ENCODE results near the gene ZNF613.
"Not testable (repeated sequence)": the region's sequence is repeated elsewhere in the genome, so short reads cannot be mapped to it uniquely, and the experiment has no call there.

The ZNF613 gene

GRCh38 chr19:51944798-51945552, 17.7 kb downstream of the ZNF613 start:
- DNase-seq, result no peak

GRCh38 chr19:51946602-51947001, 19.3 kb downstream of the ZNF613 start:
- no peak for DNase-seq

DNA sequence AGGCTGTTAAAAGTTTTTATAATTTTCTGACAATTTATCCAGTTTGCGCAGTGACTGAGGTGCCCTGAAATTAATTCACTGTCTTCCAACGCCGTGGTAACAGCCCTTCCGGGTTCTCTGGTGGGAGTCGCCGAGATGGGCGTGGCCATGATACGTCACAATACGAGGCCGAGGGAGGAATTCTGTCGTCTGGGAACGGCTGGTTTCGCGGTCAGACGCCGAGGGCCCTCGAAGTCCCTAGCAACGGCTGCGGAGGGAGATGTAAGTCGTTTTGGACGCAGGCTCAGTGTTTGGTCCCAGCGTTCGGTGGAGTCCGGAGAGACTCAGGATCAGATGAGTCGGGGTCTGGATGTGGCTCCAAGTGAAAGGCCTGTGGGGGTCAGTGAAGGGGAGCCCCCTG, 21.7 kb downstream of the ZNF613 start:
- no peak for DNase-seq

DNA sequence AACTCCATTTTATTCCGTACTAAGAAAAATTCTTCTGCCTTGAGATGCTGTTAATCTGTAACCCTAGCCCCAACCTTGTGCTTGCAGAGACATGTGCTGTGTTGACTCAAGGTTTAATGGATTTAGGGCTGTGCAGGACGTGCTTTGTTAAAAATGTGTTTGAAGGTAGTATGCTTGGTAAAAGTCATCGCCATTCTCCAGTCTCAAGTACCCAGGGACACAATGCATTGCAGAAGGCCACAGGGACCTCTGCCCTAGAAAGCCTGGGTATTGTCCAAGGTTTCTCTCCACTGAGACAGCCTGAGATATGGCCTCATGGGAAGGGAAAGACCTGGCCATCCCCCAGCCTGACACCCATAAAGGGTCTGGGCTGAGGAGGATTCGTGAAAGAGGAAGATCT, 30.6 kb downstream of the ZNF613 start:
- DNase-seq, result not testable (repeated sequence)

GRCh38 chr19:51959791-51960190, 32.5 kb downstream of the ZNF613 start:
- no peak for DNase-seq

- not testable (repeated sequence) for DNase-seq
These were observed 33.5 kb downstream of the ZNF613 start for GRCh38 chr19:51960621-51961233.

- no peak for DNase-seq
These were observed 38.3 kb downstream of the ZNF613 start for GRCh38 chr19:51965583-51965982.

- no peak for DNase-seq
These were observed 43.4 kb downstream of the ZNF613 start for GRCh38 chr19:51970718-51971117.

DNA sequence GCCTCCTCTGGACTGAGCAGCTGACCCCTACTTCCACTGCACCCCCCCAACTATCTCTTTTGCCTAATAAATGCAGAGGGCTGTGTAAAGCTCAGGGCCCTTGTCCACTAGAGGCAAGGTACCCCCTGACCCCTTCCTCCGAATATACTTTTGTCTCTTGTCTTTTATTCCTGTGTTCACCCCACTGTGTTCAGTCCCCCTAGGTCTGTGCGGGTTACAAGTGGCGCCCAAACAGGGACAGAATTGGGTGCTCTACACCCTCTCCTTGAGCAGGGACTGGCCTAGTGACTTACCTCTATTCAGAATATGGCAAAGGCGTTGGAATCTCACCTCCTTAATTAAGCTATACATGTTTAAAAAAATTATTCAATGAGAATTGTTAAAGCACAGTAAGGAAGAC, 44.4 kb downstream of the ZNF613 start:
- no peak for DNase-seq

DNA sequence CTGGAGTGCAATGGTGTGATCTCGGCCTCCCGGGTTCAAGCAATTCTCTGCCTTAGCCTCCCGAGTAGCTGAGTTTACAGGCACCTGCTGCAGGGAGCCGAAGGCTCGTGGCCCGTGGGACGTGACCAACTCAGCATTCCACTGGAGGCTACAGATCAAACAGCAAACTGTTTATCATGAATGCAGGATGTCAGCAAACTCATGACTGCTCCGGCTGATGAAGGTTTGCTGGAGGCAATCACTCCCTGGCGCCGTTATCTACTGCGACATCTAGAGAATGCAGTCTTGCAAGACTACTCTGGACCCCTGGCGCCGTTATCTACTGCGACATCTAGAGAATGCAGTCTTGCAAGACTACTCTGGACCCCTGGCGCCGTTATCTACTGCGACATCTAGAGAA, 48.5 kb downstream of the ZNF613 start:
- DNase-seq, result not testable (repeated sequence)

DNA sequence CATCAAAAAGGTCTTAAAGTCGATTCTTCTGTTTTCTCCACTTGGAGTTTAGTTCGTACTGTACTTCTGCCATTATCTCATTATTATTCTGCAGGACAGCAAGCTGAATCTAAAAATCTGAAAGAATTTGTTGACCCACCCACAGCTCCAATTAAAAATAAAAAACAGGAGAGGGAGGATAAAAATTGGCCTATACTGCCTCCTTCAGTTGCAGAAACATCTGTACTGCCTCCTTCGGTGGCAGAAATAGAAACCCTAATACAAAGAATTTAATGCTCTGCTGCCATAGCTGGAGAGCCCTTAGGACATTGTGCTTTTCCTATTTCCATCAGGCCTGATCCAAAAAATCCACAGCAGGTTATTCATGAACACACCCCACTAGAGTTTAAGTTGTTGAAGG, 49.6 kb downstream of the ZNF613 start:
- no peak for DNase-seq

GRCh38 chr19:51977346-51977745, 50.1 kb downstream of the ZNF613 start:
- no peak for DNase-seq

DNA sequence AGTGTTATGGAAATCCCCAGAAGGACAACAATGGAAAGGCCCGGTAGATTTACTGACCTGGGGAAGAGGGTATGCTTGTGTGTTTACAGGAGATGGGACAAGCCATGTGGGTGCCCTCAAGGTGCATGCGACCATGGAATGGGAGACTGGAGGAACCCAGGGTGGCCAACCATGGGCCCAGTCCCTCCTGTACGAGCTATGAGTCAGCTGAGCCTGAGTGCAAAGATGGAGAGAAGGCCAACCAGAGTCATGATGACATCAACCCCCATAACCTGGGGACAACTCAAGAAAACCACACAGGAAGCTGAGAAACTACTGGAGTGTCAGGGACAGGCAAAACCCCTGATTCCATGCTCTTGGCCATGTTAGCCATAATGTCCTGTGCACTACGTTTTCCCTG, 51.6 kb downstream of the ZNF613 start:
- DNase-seq, result no peak

- DNase-seq, result no peak
These were observed 53.0 kb downstream of the ZNF613 start for GRCh38 chr19:51980116-51980736.

GRCh38 chr19:51980926-51981325, 53.7 kb downstream of the ZNF613 start:
- DNase-seq, result not testable (repeated sequence)

DNA sequence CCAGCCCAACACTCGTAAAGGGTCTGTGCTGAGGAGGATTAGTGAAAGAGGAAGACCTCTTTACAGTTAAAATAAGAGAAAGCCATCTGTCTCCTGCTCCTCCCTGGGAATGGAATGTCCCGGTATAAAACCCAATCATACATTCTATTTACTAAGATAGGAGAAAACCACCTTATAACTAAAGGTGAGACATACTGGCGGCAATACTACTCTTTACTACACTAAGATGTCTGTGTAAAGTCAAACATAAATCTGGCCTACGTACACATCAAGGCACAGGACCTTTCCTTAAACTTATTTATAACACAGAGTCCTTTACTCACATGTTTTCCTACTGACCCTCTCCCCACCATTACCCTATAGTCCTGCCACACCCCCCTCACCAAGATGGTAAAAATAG, 56.1 kb downstream of the ZNF613 start:
- no peak for DNase-seq

- DNase-seq, result no peak
These were observed 59.3 kb downstream of the ZNF613 start, which contains the start of gene ZNF350 for GRCh38 chr19:51986309-51987291. Gene ZNF350, minus strand, starts transcription at chr19:51986840. Its CDS starts 12,480 bp downstream, at chr19:51974360.

DNA sequence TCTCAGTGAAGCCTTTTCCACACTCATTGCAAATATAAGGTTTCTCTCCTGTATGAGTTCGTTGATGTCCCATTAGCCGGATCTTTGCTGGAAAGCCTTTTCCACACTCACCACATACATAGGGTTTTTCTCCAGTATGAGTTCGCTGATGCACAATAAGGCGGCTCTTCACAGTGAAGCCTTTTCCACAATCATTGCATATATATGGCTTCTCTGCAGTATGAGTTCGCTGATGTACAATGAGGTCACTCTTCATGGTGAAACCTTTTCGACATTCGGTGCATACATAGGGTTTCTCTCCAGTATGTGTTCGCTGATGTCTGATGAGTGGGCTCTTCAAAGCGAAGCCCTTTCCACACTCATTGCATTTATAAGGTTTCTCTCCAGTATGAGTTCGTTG, 66.2 kb downstream of the ZNF613 start:
- no peak for DNase-seq

DNA sequence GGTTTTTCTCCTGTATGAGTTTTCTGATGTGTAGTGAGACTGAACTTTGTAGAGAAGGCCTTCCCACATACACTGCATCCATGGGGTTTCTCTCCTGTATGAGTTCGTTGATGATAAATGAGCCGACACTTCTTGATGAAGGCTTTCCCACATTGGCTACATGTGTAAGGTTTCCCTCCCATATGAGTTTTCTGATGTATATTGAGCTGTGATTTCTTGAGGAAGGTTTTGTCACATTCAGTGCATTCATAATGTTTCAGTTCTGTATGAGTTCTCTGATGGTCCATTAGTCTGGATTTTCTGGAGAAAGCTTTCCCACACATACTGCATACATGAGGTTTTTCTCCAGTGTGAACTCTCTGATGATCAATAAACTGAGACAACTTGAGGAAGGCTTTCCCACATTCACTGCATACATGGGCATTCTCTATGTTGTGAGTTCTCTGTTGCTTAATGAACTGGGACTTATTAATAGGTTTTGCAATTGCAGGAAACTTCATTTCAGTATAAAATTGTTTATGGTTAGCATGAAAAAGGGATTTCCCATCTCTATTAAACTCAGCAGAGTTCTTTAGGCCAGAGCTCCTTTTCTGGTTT, 66.9 kb downstream of the ZNF613 start:
- no peak for DNase-seq
